OCI-LY3 (cell line): ENCODE results near the gene MTERF1.

Experiments
- EZH2phosphoT487 ChIP-seq: fragments of 200-600 bp; shearing (Covaris generic); IDR thresholded peaks from 2 replicates; pipeline ENCODE4 v1.6.1; 2018; ENCODE audit warnings: antibody characterized with exemption, mixed run types, low read depth
- TF ChIP-seq, protein P1 (sequence below): fragments of 200-600, 300-600 bp; sonication (generic); IDR thresholded peaks from 2 replicates; pipeline ENCODE4 v1.5.1; 2014; ENCODE audit warnings: antibody characterized with exemption, low read length, low read depth

DNA sequence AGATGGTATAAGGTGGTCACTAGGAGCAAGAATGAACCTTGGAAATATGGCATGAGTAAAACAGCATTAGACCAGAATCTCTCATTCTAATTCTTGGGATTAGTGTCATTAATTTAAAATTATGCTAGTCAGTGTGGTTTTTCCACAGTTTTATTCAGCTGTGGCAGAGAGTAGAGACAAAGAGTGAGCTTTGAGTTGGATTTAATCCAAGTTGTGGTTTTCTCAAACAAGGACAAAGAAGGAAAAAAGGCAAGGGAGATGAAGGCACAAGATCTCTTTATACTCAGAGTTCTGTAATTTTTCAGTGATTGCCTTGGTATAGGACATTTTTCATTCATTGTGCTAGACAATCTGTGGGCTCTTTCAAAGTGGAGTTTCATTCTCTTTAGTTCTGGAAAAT is 32.0 kb upstream of the MTERF1 start:
- TF ChIP-seq, protein P1, sequence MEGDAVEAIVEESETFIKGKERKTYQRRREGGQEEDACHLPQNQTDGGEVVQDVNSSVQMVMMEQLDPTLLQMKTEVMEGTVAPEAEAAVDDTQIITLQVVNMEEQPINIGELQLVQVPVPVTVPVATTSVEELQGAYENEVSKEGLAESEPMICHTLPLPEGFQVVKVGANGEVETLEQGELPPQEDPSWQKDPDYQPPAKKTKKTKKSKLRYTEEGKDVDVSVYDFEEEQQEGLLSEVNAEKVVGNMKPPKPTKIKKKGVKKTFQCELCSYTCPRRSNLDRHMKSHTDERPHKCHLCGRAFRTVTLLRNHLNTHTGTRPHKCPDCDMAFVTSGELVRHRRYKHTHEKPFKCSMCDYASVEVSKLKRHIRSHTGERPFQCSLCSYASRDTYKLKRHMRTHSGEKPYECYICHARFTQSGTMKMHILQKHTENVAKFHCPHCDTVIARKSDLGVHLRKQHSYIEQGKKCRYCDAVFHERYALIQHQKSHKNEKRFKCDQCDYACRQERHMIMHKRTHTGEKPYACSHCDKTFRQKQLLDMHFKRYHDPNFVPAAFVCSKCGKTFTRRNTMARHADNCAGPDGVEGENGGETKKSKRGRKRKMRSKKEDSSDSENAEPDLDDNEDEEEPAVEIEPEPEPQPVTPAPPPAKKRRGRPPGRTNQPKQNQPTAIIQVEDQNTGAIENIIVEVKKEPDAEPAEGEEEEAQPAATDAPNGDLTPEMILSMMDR, result no peak
- no peak for TF ChIP-seq EZH2phosphoT487
